Neuronal stem cell (in vitro differentiated cells): ENCODE results near the gene DCLK2.
A peak's percentile ranks its signal among the peaks of the same experiment; 100 is the strongest.

ENCODE experiments used
- DNase-seq: peaks from one replicate; pipeline ENCODE4 v3.0.0-alpha.2; 2013; ENCODE audit warnings: low spot score
- H2AFZ ChIP-seq: one replicate; pipeline ENCODE4 v1.6.1; 2013; ENCODE audit warnings: mild to moderate bottlenecking, low read length, inconsistent platforms
- H2AK5ac ChIP-seq: 2 replicates; pipeline ENCODE4 v1.6.1; 2013; ENCODE audit warnings: low read depth, mild to moderate bottlenecking, inconsistent platforms, low read length, moderate library complexity, mixed read lengths
- H2BK120ac ChIP-seq: 2 replicates; pipeline ENCODE4 v1.6.1; 2013; ENCODE audit warnings: low read depth, mild to moderate bottlenecking, inconsistent platforms, low read length, moderate library complexity, mixed read lengths
- H2BK12ac ChIP-seq: one replicate; pipeline ENCODE4 v1.6.1; 2013; ENCODE audit warnings: low read length, inconsistent platforms
- H2BK15ac ChIP-seq: 2 replicates; pipeline ENCODE4 v1.6.1; 2013; ENCODE audit warnings: mild to moderate bottlenecking, low read length, inconsistent platforms, mixed read lengths
- H2BK5ac ChIP-seq: one replicate; pipeline ENCODE4 v1.6.1; 2013; ENCODE audit warnings: inconsistent platforms, mild to moderate bottlenecking, low read length, moderate library complexity
- H3K14ac ChIP-seq: one replicate; pipeline ENCODE4 v1.6.1; 2013; ENCODE audit warnings: low read length, inconsistent platforms
- H3K18ac ChIP-seq: 2 replicates; pipeline ENCODE4 v1.6.1; 2013; ENCODE audit warnings: low read length, inconsistent platforms
- H3K23ac ChIP-seq: 2 replicates; pipeline ENCODE4 v1.6.1; 2013; ENCODE audit warnings: low read depth, mild to moderate bottlenecking, mixed read lengths, low read length, inconsistent platforms; ENCODE audit not compliant: poor library complexity
- H3K27ac ChIP-seq: replicated peaks from 3 replicates; pipeline ENCODE4 v1.5.1; 2013; ENCODE audit warnings: low read length, inconsistent platforms
- H3K27me3 ChIP-seq, 3 experiments: 2 replicates each; pipeline ENCODE4 v1.6.1; 2013; ENCODE audit warnings: low read length in 3 of 3, mild to moderate bottlenecking in 2 of 3, inconsistent platforms in 1 of 3, low read depth in 1 of 3, mixed read lengths in 1 of 3, moderate library complexity in 1 of 3; ENCODE audit not compliant: control insufficient read depth in 3 of 3, insufficient read depth in 3 of 3
- H3K36me3 ChIP-seq, 2 donors: replicated peaks in 1 of 2; 2 replicates each; pipeline ENCODE4 v1.6.1; 2013; ENCODE audit warnings: low read length in 2 of 2; ENCODE audit not compliant: control insufficient read depth in 2 of 2, insufficient read depth in 2 of 2
- H3K4ac ChIP-seq: 2 replicates; pipeline ENCODE4 v1.6.1; 2013; ENCODE audit warnings: inconsistent platforms, mild to moderate bottlenecking, low read length, moderate library complexity
- H3K4me1 ChIP-seq, 2 donors: 1 replicate in 1 of 2; 2 replicates in 1 of 2; pipeline ENCODE4 v1.6.1; 2013; ENCODE audit warnings: low read length in 2 of 2, low read depth in 1 of 2; ENCODE audit not compliant: control insufficient read depth in 2 of 2, insufficient read depth in 1 of 2
- H3K4me2 ChIP-seq: one replicate; pipeline ENCODE4 v1.6.1; 2013; ENCODE audit warnings: mild to moderate bottlenecking, low read length, inconsistent platforms; ENCODE audit not compliant: insufficient read depth, poor library complexity, severe bottlenecking
- H3K4me3 ChIP-seq, 2 donors: 2 replicates each; pipeline ENCODE4 v1.5.1; 2013; ENCODE audit warnings: low read length in 2 of 2, mild to moderate bottlenecking in 2 of 2, inconsistent platforms in 1 of 2, moderate library complexity in 1 of 2
- H3K79me1 ChIP-seq: one replicate; pipeline ENCODE4 v1.6.1; 2013; ENCODE audit warnings: low read depth, mild to moderate bottlenecking, inconsistent platforms, low read length, moderate library complexity
- H3K9ac ChIP-seq: one replicate; pipeline ENCODE4 v1.6.1; 2013; ENCODE audit warnings: mild to moderate bottlenecking, low read depth, low read length, inconsistent platforms; ENCODE audit not compliant: poor library complexity
- H3K9me3 ChIP-seq, 2 donors: replicated peaks in 1 of 2; 2 replicates each; pipeline versions ENCODE3 to v1.6.1; 2013; ENCODE audit warnings: low read length in 2 of 2, mild to moderate bottlenecking in 2 of 2, inconsistent platforms in 1 of 2, low read depth in 1 of 2, mixed read lengths in 1 of 2, moderate library complexity in 1 of 2; ENCODE audit not compliant: control insufficient read depth in 2 of 2, insufficient read depth in 1 of 2
- H4K8ac ChIP-seq: one replicate; pipeline ENCODE4 v1.6.1; 2013; ENCODE audit warnings: low read depth, mild to moderate bottlenecking, inconsistent platforms, low read length, moderate library complexity
- H4K91ac ChIP-seq: one replicate; pipeline ENCODE4 v1.6.1; 2013; ENCODE audit warnings: low read length, low read depth, mild to moderate bottlenecking, inconsistent platforms; ENCODE audit not compliant: poor library complexity
- WGBS, 2 donors: extraction: QIAGEN DNeasy Blood & Tissue Kit; methylation state at CpG; one replicate each; pipeline ENCODE4 v1.1.7; 2013; ENCODE audit warnings: missing lambda C conversion rate in 2 of 2, mixed read lengths in 1 of 2; ENCODE audit not compliant: insufficient read length in 2 of 2, insufficient replicate concordance in 1 of 2; ENCODE audit errors: extremely low coverage in 2 of 2; 5-methylcytosine and 5-hydroxymethylcytosine counted together

The DCLK2 gene

DNA sequence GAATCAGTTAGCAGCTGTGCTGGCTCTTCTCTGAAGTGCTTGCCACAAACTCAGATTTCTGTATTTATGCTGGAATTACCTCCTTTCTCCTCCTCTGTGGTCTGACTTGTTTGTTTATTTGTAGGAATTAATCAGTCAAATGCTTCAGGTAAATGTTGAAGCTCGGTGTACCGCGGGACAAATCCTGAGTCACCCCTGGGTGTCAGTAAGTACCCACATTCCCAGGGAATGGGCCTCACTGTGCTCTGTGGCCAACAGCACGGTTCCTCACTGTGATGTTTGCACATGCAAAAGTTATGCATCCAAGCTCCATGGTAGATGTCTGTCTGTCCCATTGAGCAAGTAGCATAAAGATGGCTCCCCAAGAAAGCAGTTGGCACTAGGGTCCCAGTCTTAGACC is 169.9 kb downstream of the DCLK2 start:
- Histone ChIP-seq H3K27ac (no peak overlapping the region), H3K9me3 (no peaks in the 10 kb centered on the region)
- no CpG with 5 or more reads among the region's 4 CpGs for WGBS, 2 donors

DNA sequence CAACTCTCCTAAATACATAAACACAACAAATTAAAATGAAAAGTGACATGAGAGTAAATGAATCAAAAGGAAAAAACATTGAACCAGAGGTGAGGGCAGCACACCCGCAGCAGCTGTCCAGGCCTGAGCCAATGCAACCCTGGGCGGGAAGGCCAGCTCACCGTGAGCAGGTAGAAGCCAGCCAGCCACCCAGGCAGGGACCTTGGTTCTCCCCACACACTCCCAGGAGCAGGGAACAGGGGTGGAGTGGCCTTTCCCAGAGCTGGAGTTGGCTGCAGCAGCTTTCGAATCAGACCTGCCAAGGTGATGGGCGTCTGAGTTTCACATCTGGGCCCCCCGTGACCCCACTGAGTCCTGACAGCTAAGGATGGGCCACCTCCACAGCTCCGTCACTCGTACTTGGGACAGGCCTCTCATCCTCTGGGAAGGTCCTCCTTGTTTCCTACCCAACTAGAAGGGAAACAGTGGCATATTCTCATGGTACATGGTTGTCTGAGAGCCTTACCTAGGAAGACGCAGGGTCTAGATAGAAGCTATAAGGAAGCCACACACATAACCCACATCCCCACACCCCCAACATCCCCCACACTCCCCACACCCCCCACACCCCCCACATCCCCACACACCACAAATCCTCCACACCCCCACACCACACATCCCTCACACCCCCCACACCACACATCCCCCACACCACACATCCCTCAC is 172.2 kb downstream of the DCLK2 start:
- peaks cover 2 to 79% of the 10 kb centered on the region in 2 donors for H3K36me3 ChIP-seq
- no peak for DNase-seq
- WGBS, 2 donors = no CpG with 5 or more reads among the region's 9 CpGs

More for the DNA sequence above, 169.9 kb downstream of the DCLK2 start:
- no peak overlapping the region for H2BK120ac ChIP-seq
- H2AK5ac ChIP-seq = no peak overlapping the region
- no peak overlapping the region for H3K9ac ChIP-seq
- no peaks in the 10 kb centered on the region for H3K79me1 ChIP-seq
- no peak overlapping the region for H3K4me2 ChIP-seq
- H3K4ac ChIP-seq = no peak overlapping the region
- no peak overlapping the region for H2BK15ac ChIP-seq
- H2BK5ac ChIP-seq = no peak overlapping the region
- no peak overlapping the region for H2AFZ ChIP-seq
- H3K36me3 ChIP-seq = peaks cover 2 to 71% of the 10 kb centered on the region in 2 donors
- H4K8ac ChIP-seq = no peak overlapping the region
- H3K27me3 ChIP-seq = no peaks in the 10 kb centered on the region
- H3K4me3 ChIP-seq = no peak overlapping the region
- no peak overlapping the region for H3K18ac ChIP-seq
- DNase-seq = no peak
- H2BK12ac ChIP-seq = no peak overlapping the region
- no peak overlapping the region for H3K23ac ChIP-seq
- no peaks in the 10 kb centered on the region for H3K4me1 ChIP-seq
- no peak overlapping the region for H4K91ac ChIP-seq
- no peak overlapping the region for H3K14ac ChIP-seq

DNA sequence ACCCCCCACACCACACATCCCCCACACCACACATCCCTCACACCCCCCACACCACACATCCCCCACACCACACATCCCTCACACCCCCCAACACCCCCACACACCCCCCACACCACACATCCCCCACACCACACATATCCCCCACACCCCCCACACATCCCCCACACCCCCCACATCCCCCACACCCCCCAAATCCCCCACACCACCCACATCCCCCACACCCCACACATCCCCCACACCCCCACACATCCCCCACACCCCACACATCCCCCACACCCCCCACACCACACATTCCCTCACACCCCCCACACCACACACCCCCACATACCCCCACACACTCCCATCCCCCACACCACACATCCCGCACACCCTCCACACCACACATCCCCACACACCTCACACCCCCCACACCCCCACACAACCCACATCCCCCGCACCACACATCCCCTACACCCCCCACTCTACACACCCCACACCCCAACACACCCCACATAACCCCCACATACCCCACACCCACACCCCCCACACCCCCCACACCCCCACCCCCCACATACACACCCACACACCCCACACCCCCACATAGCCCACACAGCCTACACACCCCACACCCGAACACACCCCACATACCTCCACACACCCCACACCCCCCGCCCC is 172.9 kb downstream of the DCLK2 start:
- H3K27ac ChIP-seq = no peak overlapping the region
- no peak for DNase-seq
- H3K9me3 ChIP-seq = no peaks in the 10 kb centered on the region
- H2AK5ac ChIP-seq = no peak overlapping the region
- no peak overlapping the region for H3K14ac ChIP-seq
- no peak overlapping the region for H3K4ac ChIP-seq
- H4K91ac ChIP-seq = no peak overlapping the region
- peaks cover 0 to 2% of the 10 kb centered on the region in 2 donors for H3K4me1 ChIP-seq
- H3K27me3 ChIP-seq = no peaks in the 10 kb centered on the region
- H2BK120ac ChIP-seq = no peak overlapping the region
- no peak overlapping the region for H2BK5ac ChIP-seq
- no peak overlapping the region for H3K4me3 ChIP-seq
- H2BK12ac ChIP-seq = no peak overlapping the region
- H3K18ac ChIP-seq = no peak overlapping the region
- H3K9ac ChIP-seq = no peak overlapping the region
- no CpG with 5 or more reads among the region's 4 CpGs for WGBS, 2 donors
- no peaks in the 10 kb centered on the region for H3K79me1 ChIP-seq
- no peak overlapping the region for H2AFZ ChIP-seq
- H3K36me3 ChIP-seq = peaks cover 2 to 84% of the 10 kb centered on the region in 2 donors
- no peak overlapping the region for H4K8ac ChIP-seq
- no peak overlapping the region for H2BK15ac ChIP-seq
- H3K23ac ChIP-seq = no peak overlapping the region
- no peak overlapping the region for H3K4me2 ChIP-seq

More for the DNA sequence above, 172.2 kb downstream of the DCLK2 start:
- H3K14ac ChIP-seq = no peak overlapping the region
- H3K4me1 ChIP-seq = peaks cover 0 to 2% of the 10 kb centered on the region in 2 donors
- H3K18ac ChIP-seq = peak overlapping the region; percentile 77
- H3K27me3 ChIP-seq = no peaks in the 10 kb centered on the region
- H3K23ac ChIP-seq = no peak overlapping the region
- no peak overlapping the region for H4K8ac ChIP-seq
- H2BK12ac ChIP-seq = no peak overlapping the region
- no peak overlapping the region for H2AK5ac ChIP-seq
- H2BK5ac ChIP-seq = no peak overlapping the region
- peak overlapping the region in 1 of 2 donors; percentile 54 for H3K4me3 ChIP-seq
- H2AFZ ChIP-seq = no peak overlapping the region
- no peak overlapping the region for H4K91ac ChIP-seq
- no peaks in the 10 kb centered on the region for H3K79me1 ChIP-seq
- no peak overlapping the region for H3K27ac ChIP-seq
- no peak overlapping the region for H3K4ac ChIP-seq
- no peak overlapping the region for H2BK120ac ChIP-seq
- no peak overlapping the region for H2BK15ac ChIP-seq
- H3K9ac ChIP-seq = no peak overlapping the region
- H3K9me3 ChIP-seq = no peaks in the 10 kb centered on the region
- no peak overlapping the region for H3K4me2 ChIP-seq

DNA sequence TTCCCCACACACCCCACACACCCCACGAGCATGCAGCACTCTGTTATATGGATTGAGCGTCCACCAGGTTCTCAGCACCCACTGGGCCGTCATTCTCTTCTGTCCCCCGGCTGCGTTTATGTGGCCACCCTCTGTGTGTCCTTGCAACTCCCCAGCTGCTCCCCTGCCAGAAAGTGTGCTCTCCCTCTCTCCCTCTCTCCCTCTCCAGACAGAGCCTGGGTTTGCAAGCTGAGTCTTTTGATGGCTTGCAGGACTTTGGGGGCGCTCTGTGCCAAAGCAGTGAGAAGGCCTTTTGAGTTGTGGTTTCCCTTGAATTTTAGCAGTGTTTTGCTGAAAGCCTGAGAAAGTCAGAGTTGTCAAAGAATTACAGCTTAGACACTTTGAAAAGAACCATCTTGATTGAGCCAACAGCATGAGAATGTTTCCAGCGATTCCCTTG is 173.5 kb downstream of the DCLK2 start:
- no peak overlapping the region for H4K91ac ChIP-seq
- H3K4me2 ChIP-seq = no peak overlapping the region
- peaks cover 0 to 2% of the 10 kb centered on the region in 2 donors for H3K4me1 ChIP-seq
- H3K23ac ChIP-seq = no peak overlapping the region
- H2BK120ac ChIP-seq = no peak overlapping the region
- peaks cover 0 to 82% of the 10 kb centered on the region in 2 donors for H3K36me3 ChIP-seq
- no peak overlapping the region for H2BK12ac ChIP-seq
- H3K9ac ChIP-seq = no peak overlapping the region
- no peak for DNase-seq
- H3K27ac ChIP-seq = peak overlapping the region; percentile 62
- H2AK5ac ChIP-seq = no peak overlapping the region
- H2BK5ac ChIP-seq = no peak overlapping the region
- peak overlapping the region; percentile 24 for H2BK15ac ChIP-seq
- no peak overlapping the region for H3K4ac ChIP-seq
- H4K8ac ChIP-seq = no peak overlapping the region
- H3K9me3 ChIP-seq = no peaks in the 10 kb centered on the region
- H2AFZ ChIP-seq = no peak overlapping the region
- H3K14ac ChIP-seq = no peak overlapping the region
- WGBS, 2 donors = no CpG with 5 or more reads among the region's 7 CpGs
- H3K79me1 ChIP-seq = no peaks in the 10 kb centered on the region
- no peak overlapping the region for H3K18ac ChIP-seq
- H3K27me3 ChIP-seq = no peaks in the 10 kb centered on the region
- H3K4me3 ChIP-seq = no peak overlapping the region
